HG03378 (cell line): ENCODE results near the gene PNPLA8.
"Not testable (repeated sequence)": the region's sequence is repeated elsewhere in the genome, so short reads cannot be mapped to it uniquely, and the experiment has no call there.

Source experiments
- ATAC-seq: cut with Tn5 transposase; IDR thresholded peaks from one replicate; pipeline ENCODE4 v1.9.1; 2021; ENCODE audit warnings: mild to moderate bottlenecking, moderate library complexity; ENCODE audit not compliant: unreplicated experiment

PNPLA8 gene

DNA sequence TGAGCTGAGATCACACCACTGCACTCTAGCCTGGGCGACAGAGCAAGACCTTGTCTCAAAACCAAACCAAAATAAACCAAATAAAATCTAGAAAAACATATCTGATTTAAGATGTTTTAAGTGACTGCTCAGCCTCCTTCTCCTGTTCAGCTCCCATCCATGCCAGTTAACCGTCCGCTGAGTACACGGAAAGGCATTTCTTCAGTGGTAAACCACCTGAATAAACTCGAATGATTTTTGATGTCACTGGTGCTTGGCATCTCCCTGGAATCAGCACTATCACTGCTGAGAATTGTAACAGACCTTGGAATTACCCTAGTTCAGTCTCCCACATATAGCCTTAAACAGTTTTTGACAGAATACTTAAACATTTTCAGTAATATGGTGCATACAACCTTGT is 45.6 kb downstream of the PNPLA8 start:
- ATAC-seq, result no peak

DNA sequence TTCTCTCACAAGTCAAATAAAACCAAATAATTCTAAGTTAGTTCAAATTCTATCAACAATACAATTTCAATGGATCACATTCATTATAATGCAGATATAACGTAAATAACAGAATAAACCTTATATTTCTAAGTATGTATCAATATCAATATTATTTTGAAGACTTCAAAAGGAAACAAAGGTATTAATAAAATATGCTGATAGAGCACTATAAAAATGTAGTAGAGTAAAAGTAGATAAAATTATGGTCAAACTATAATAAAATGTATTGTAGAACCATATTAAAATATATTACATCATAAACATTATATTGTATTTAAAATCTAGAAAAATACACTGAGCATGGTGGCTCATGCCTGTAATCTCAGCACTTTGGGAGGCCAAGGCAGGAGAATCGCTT is 46.2 kb downstream of the PNPLA8 start:
- ATAC-seq, result no peak

DNA sequence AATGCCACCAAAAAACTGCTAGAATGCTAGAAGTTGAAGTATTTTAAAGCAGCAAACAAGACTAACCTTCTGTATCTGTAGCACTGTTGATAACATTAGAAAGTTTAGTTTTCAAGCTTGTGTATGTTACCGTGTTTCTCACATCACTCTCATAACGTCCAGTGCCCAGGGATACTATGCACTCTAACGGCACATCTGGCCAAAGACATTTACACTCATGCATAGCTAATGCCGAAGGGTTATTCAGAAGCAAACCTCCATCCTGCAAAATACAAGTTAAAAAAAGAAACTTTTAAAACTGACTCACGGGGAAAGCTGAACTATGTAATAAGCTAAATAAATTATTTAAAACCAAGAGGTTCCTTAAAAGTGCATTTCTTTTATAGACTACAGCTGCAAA is 46.8 kb downstream of the PNPLA8 start:
- ATAC-seq, result no peak

DNA sequence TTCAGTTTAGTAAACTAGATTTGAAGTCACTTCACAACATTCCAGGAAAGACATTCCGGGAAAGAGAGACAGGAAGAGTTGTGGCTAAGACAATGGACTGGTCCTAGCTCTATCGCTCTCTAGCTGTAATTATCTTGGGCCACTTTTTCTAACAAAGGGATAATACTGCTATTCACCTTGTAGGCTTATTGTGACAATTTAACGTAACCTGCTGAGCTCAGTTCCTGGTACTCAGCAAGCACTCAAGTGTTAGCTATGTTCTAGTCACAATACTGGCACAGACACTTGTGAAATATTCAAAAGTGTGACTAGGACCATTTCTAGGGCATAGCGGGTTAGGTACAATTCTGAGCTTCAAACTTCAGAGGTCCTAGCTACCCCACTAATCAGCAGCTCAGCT is 57.7 kb downstream of the PNPLA8 start:
- no peak for ATAC-seq

DNA sequence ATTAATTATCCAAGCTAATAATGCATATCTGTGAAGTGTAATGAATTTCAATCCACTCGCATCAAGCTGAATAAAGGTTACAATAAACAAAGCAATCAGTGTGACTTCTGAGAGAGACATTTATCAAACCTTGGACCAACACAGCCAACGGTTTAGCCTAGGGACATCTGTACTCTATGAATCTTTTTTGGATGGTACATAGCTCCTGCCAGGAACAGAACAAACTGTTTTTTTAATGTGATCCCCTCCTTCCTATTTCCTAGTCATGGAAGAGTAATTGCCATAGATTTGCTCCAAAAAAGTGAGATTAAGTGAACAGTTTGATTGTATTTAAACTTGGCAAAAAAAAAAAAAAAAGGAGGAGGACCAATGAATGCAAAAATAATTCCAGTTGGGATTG is 58.5 kb downstream of the PNPLA8 start:
- no peak for ATAC-seq

DNA sequence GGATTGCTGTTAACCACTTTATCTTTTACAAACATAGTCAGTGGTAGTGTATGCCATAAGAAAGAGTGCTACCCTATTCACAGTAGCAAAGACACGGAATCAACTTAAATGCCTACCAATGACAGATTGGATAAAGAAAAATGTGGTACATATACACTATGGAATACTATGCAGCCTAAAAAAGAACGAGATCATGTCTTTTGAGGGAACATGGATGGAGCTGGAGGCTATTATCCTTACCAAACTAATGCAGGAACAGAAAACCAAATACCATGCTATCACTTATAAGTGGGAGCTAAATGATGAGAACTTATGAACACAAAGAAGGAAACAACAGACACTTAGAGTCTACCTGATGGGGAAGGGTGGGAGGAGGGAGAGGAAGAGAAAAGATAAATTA is 59.6 kb downstream of the PNPLA8 start:
- not testable (repeated sequence) for ATAC-seq

DNA sequence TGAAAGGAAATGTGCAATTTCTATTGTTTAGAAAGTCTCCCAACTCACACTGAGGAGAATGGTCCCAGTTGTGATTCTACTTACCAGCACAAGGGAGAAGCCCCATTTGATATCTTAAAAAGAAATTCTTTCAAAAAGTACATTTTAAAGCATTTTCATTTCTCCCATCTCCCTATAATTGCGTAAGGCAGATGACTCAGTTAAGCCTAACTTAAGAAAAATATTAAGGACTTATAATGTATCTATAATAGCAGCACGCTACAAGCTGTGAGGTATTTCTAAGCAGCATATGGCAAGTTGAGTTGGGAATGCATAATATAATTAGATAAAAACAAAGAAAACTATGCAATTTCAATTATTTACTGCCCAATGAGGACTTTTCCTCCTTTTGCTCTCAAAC is 61.2 kb downstream of the PNPLA8 start:
- no peak for ATAC-seq

DNA sequence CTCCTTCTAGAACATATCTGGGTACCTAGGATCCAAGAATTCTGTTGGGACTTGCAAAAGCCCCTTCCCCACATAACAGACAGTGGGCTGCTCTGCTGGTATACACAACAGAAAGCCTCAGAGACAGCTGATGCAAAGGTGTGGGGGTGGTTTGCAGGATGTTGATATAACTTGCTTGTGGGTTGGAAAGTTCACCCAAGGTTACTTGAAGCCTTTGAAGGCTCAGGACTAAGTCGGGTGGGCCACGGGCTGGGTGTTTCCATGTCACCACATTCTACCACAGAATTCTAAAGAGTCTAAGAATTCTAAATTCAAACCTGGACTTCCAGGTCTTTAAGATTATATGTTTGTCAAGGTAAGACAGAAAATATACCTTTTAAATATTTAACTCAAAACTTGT is 62.3 kb downstream of the PNPLA8 start:
- ATAC-seq, result no peak

DNA sequence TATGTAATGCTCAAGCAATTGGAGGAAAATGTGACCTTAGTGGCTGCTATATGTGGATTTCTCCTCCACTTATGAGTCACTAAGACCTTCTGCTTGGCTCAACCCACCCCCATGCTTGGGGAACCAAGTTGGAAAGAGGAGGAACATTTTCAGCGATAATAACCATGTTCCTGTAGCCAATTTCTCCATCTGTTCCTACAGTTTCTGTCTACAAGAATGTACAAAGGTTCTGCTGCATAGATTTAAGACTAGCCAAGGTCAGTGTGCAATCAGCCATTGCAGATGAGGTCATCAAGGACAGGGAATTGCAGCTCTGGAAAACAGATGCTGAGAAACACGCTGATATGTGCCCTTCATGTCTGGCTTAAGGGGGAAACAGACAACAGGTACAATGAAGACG is 64.1 kb downstream of the PNPLA8 start:
- no peak for ATAC-seq

DNA sequence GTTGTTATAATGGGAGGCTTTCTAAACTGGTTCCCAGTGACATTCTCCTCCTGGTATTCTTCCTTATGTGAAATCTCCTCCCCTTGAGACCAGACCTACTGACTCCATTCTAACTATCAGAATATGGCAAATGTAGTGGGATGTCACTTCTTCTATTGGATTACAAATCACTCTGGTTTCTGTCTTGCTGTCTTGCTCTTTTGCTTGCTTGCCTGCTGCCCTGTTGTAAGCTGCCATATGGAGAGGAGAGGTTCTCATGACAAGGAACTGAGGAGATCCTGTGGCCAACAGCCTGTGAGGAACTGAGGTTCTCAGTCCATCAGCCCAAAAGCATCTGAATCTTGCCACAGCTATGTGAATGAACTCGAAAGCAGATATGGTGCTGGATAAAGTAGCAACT is 65.0 kb downstream of the PNPLA8 start:
- ATAC-seq, result no peak

DNA sequence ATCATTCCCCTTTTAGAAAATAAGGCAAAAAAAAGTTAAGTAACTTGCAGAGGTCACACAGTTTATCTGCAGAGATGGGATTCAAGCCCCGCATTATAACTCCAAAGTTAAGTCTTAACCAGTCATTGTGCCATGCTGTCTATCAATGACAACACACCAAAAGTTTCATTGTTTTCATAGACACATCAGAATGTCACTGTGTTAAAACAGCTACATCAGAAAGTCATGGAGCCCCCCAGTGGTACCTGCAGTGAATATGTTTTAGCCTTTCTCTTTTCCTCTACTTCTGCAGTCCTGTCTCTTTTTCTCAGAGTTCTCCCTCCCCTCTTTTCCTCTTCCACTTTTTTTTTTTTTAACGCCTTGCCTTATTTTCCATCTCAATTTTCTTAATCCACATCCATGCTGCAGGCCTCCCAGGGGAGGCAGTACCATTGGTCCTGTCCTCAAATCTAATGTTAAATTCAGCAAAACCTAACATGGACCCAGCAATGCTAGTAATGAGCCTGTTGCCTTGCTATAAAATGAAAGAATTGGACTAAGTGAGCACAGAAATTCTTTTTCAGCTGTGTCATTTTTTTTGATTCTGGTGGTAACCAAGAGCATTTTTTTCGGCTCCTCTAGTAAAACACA is 65.9 kb downstream of the PNPLA8 start:
- ATAC-seq, result peak; percentile 54

DNA sequence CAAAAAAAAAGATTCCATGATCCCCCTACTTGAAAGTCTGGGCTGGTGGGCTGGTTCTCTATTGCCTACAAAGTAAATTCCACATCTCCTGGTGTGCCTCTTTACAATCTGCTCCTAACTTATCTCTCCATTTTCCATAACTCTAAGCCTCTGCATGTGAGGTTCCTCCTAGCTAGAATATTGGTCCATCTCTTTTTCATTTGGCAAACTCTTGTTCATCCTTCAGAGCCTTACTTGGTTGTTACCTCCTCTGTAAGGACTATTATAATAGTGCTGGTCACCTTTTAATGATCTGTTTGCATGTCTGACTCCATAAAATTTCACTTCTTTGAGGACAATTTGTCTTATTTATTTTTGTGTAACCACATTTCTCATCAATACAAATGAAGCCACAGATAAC is 68.1 kb downstream of the PNPLA8 start:
- no peak for ATAC-seq

DNA sequence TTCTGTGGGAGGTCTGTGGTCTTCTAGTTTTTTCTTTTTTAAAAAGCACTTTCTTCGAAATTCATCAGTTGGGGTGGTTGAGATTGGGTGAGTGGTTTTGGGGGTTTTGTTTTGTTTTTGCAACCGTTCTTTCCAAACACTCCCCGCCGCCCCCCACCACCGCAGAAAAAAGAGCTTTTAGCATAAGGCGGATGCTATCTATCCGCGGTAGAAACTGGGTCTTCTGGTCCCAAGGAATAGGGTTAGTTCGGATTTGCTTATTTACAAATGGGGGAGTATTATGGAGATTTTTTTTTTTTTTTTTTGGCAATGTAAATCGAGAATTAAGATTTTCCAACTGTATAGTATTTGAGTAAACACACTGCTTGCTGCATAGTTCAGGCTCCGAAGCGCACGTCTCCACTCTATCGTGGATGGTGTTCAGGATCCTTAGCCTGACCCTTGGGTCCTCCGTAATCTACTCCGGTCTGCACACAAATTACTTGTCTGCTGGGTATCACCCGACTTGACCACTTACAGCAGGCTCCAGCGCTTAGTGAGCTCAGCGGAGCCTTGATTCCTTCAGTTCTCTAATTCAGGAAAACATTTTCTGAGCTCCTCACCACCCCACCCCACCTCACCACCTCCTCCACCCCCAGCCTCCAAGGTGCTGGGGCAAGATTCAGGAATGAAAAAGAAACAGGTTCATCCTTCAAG is 68.9 kb downstream of the PNPLA8 start:
- ATAC-seq, result no peak

DNA sequence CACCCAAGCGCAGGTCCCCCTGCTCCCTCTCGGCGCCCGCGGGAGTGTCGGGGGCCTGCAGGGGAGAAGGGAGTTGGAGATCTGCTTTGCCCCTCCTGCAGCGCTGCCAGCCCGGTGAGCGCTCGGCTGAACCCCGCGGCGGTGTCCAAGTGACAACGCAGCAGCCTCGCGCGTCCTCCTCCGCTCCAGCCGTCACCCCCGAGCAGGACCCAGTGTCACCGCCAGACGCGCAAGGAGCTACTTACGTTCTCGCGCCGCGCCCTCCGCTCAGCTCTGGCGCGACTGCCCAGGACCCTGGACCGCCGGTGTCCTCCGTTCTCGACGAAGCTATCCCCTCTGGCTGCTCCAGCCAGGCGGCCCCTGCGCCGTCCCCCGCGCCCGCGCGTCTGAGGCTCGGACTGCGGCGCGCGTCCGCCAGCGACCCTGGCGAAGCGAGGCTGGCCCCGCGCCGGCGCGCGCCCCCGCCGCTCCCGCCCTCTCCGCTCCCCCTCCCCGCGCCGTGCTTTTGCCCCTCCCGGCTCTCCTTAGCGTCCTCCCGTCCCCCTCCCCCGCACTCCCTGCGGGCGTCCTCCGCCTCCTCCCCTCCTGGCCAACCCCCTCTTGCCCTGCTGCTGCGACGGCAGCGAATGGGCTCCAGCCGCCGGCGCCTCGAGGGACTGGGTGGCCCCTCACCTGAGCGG is 69.8 kb downstream of the PNPLA8 start, which contains the start of gene NRCAM:
NRCAM (minus strand) TSS at position 439 of the 680 bp plus-strand sequence. CDS start 216,372 bp downstream, outside the sequence.
- ATAC-seq, result no peak

DNA sequence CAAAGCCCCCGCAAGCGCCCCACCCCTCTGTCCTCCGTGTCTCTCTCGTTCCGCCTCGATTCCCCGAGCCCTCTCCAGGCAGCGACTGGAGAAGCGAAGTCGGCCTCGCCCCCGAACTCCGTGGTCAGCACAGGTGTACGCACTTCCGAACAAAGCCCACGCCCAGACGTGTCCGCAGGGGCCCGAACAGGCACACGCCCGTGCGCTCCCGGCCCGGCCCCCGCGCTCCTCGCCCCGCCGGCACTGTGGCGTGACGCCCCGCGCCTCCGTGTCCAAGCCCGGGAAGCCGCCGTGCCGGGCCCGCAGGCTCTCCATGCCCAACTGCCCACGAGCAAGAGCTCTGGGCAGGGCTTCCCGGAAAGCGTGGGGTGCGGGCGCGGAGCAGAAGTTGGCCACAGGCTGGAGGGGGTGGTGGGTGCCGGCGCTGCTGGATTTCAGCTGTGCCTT is 70.4 kb downstream of the PNPLA8 start:
- ATAC-seq, result no peak

DNA sequence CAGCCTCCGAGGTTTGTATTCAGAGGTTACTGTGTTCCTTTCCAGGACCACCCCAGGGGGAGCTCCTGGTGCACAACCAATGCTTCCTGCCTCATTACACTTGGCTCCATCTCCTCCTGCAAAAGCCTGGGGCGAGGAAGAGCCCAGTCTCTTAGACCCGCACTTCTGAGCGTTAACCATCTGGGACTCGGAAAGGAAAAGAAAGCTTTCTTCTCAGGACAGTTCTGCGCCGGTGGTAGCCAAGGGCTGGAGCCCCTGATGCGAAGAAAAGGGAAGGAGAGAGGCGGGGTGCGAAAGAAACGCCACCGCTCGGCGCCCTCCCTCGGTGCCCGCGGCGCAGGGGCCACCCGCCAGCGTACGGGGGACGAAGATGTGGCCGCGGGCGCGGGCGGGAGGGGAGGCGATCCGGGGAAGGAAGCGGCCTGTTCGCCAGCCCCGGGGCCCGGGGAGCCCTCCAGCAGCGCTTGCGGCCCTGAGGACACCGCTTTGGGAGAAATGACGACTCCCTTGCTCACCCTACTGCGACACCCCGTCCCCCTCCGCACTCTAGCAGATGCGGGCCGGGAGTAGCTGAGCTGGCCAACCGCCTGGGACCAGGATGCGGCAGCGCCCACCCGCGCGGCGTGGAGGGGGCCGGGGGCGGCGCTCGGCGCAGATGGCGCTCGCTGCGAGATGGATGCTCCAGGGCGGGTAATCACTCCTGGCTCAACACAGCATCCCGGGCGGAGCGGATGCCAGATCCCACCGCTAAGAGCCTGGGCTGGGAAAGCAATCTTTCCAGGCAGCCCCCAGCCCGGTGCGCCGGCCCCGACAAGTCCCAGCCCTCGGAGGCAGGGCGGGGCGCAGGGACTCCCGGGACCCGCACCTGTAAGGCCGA is 71.0 kb downstream of the PNPLA8 start:
- no peak for ATAC-seq

DNA sequence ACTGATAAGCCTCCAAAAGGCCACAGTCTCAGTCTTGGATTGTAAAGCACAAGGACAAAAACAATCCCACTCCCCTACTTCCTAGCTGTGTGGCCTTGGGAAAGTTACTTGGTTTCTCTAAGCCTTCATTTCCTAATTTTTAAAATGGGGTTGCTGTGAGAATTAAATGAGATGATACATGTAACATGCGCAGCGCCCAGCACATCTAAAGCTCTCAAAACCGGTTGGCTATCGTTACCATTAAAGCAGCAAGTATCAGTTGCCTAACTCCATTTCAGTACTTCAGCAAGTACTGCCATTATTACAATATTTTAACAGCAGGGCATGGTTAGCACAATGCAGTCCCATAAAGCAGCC is 71.6 kb downstream of the PNPLA8 start:
- no peak for ATAC-seq

DNA sequence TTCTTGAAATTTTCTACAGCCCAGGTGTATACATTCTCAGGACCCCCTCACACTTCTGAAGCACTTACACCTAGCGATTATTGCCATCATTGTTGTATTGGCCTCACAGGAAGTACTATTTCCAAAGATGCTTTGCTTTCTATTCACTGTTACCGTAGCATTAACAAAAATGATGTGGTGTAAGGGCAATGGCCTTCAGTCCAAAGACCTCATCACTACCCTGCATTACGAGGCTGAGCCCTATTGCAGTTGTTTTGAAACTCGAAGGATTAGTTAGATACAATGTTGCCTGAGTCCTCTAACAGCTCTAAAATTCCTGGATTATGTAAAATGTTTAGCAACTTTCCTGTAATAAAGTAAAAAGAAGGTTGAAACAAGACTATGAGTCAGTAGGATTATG is 72.6 kb downstream of the PNPLA8 start:
- no peak for ATAC-seq

DNA sequence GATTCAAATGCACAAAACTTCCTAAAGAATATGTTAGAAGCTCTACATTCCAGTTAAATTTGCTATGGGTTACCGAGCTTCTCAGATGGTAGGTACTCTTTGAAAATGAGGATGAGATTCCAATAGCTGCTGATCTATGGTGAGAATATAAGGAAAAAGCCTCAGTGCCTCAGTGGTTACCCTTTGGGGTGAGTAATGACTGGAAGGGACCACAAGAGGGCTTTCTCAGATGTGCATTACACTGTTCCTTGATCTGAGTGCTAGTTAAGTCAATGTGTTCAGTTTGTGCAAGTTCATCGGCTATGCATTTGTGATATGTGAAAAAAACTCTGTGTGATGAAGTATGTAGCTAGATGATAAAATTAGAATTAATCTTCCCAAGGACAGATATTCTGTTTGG is 73.2 kb downstream of the PNPLA8 start:
- peak; percentile 63 for ATAC-seq

DNA sequence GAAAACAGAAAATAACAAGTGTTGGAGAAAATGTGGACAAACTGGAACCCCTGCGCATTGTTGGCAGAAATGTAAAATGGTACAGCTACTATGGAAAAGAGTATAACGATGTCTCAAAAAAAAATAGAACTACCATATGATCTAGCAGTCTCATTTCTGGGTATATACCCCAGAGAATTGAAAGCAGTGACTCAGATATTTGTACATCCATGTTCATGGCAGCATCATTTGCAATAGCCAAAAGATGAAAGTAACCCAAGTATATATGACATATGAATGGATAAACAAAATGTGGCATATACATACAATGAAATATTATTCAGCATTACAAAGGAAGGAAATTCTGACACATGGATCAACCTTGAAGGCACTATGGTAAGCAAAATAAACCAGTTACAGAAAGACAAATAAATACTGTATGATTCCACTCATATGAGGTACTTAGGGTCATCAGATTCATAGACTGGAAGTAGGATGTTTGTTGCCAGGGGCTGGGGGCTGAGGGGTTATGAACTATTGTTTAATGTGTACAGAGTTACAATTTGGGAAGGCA is 74.6 kb downstream of the PNPLA8 start:
- no peak for ATAC-seq

DNA sequence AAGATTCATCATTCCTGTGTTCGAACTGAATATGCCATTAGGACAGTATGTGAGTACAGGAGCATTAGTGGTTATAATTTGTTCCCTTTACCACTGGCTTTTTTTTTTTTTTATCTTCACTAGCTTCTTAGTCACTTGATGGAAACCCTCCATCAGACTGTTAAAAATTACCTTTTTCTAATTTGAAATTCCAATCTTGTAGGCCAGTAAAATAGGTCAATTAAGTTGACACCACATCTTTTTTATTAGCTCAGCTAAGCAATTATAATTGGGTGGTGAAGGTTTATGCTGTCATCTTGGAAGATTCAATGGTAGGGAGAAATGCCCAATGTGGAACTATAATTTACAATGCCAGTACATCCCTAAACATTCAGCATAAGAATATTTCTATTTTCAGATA is 75.8 kb downstream of the PNPLA8 start:
- ATAC-seq, result no peak
